Body of pancreas (tissue), 4 donors: Measurements from ENCODE around the gene FAM20C. TPM values are rescaled to one million over a fixed set of nuclear protein-coding genes. Genes with fewer than 3 reads are reported as not detected.

Experiments used
- ATAC-seq: fragments of 150-250 bp; one replicate; pipeline ENCODE4 v1.9.1; 2016
- DNase-seq, 4 donors: peaks; one replicate each; pipeline ENCODE4 v3.0.0-alpha.2; 2019
- H3K27ac ChIP-seq, 4 donors: fragments of 200-600 bp; sonication (generic); 1 replicate in 3 of 4; 2 replicates in 1 of 4; pipeline versions ENCODE4 v1.5.1 to v1.6.1; 2016 to 2019; ENCODE audit warnings: mild to moderate bottlenecking in 1 of 4, mixed read lengths in 1 of 4, moderate library complexity in 1 of 4
- H3K27me3 ChIP-seq, 2 donors: fragments of 200-600 bp; sonication (generic); one replicate each; pipeline ENCODE4 v1.6.0; 2016; ENCODE audit warnings: mild to moderate bottlenecking in 1 of 2
- H3K36me3 ChIP-seq, 2 donors: fragments of 200-600 bp; sonication (generic); replicated peaks in 1 of 2; 2 replicates each; pipeline ENCODE4 v1.5.1; 2016; ENCODE audit warnings: low read depth in 2 of 2; ENCODE audit not compliant: insufficient read depth in 1 of 2
- H3K4me1 ChIP-seq: fragments of 200-600 bp; sonication (generic); one replicate; pipeline ENCODE4 v1.6.0; 2016
- H3K4me3 ChIP-seq, 2 donors: fragments of 200-600 bp; sonication (generic); 1 replicate in 1 of 2; 2 replicates in 1 of 2; pipeline ENCODE4 v1.5.1; 2016 to 2019
- H3K9me3 ChIP-seq, 3 donors: fragments of 200-600 bp; sonication (generic); 1 replicate in 2 of 3; 2 replicates in 1 of 3; pipeline ENCODE4 v1.5.1; 2016
- CTCF ChIP-seq, 7 experiments: fragments of 450-650 bp in 4 of 7; fragments of 200-600 bp in 3 of 7; sonication (generic) in 3 of 7; IDR thresholded peaks; one replicate each; pipeline ENCODE4 v1.5.1; 2016 to 2019; ENCODE audit warnings: antibody characterized with exemption in 7 of 7
- POLR2A ChIP-seq, 3 donors: fragments of 450-650 bp; IDR thresholded peaks; one replicate each; pipeline ENCODE4 v1.6.1; 2016; ENCODE audit warnings: antibody characterized with exemption in 3 of 3, mild to moderate bottlenecking in 2 of 3
- WGBS, 2 donors: methylation state at CpG; one replicate each; pipeline ENCODE4 v1.1.5; 2017; 5-methylcytosine and 5-hydroxymethylcytosine counted together
- intact Hi-C: fragments of 100-400 bp; cut with DNase I; formaldehyde crosslinking; loops from one replicate; pipeline ENCODE4 v1.15.1; 2023
- total RNA-seq, 2 donors: library from RNA; depleted of rRNA; stranded (reverse); fragments of >200 nt; gene quantifications; one replicate each; pipeline ENCODE4 v1.1.0, GENCODE V29; 2016

Gene FAM20C
- total RNA-seq, 2 donors from 2014 or later = 12.7 to 26.0 TPM

DNA sequence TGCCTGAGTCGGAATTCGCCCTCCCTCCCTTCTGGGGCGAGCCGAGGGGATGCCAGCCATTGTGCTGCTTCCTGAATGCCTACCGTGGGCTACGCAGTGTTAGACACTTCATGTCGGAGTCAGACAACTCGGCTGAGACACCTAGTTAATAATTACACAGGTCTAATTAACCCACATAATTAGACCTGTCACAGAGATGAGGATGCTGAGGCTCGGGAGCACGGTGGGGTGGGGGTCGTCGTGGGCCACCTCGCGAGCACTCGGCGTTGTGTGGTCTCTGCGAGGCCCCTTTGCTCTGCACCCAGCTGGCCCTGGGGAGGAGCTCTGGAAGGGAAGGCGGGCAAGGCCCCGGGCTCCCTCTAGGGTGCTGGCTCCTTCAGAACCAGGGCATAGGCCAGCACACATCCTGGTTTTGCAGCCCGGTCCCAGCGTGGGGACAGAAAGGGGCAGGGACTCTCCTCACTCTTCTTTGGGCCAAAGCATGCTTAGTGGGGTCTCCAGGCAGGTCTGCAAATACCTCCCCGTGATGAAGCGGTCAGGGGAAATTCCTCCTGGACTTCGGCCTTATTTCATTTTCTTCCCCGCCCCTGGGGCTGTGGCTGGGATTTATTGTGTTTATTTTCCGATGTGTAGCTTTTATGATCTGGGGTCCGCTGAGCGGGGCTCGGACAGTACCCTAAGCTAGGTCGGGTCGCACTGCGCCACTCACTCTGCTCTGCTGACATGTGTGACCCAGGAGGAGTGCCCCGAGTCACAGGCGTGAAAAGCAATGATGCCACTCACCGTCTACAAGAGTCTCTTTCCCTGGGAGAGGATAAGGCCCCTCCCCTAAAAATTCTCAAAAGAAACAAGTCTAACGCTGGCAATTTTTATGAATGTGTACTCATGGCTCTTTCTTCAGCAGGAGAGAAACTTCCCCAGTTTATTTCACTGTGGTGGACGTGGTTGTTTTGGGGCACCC is 92.7 kb downstream of the FAM20C start:
- peaks cover 6% of the 10 kb centered on the region for H3K4me1 ChIP-seq
- intact Hi-C loops = no loop called here
- no peak overlapping the region for H3K27ac ChIP-seq
- ATAC-seq = no peak
- 53 to 58% methylated on average over 25 to 37 of the region's 37 CpGs for WGBS, 2 donors
- no peak for DNase-seq
- TF ChIP-seq CTCF (IDR thresholded peaks at IDR 0.05) (no peak), POLR2A (IDR thresholded peaks at IDR 0.05) (no peak)
- no peaks in the 10 kb centered on the region for H3K36me3 ChIP-seq
- no peak overlapping the region for H3K4me3 ChIP-seq
- H3K9me3 ChIP-seq = no peaks in the 10 kb centered on the region
- H3K27me3 ChIP-seq = peaks cover 0 to 14% of the 10 kb centered on the region in 2 donors

- 58 to 75% methylated on average over 14 to 16 of the region's 16 CpGs for WGBS, 2 donors
- Histone ChIP-seq H3K4me3 (no peak overlapping the region), H3K27me3 (peaks cover 0 to 19% of the 10 kb centered on the region in 2 donors), H3K4me1 (peaks cover 13% of the 10 kb centered on the region), H3K27ac (no peak overlapping the region), H3K36me3 (no peaks in the 10 kb centered on the region), H3K9me3 (no peaks in the 10 kb centered on the region)
- intact Hi-C loops = no loop called here
- ATAC-seq (no peak), DNase-seq (no peak)
- TF ChIP-seq POLR2A (IDR thresholded peaks at IDR 0.05) (no peak), CTCF (IDR thresholded peaks at IDR 0.05) (no peak)
These were observed 93.4 kb downstream of the FAM20C start for GRCh38 chr7:285731-286130.

- Histone ChIP-seq H3K4me1 (peaks cover 15% of the 10 kb centered on the region), H3K4me3 (no peak overlapping the region), H3K27ac (no peak overlapping the region), H3K9me3 (no peaks in the 10 kb centered on the region), H3K27me3 (peaks cover 0 to 20% of the 10 kb centered on the region in 2 donors), H3K36me3 (no peaks in the 10 kb centered on the region)
- ATAC-seq (no peak), DNase-seq (no peak)
- TF ChIP-seq POLR2A (IDR thresholded peaks at IDR 0.05) (no peak), CTCF (IDR thresholded peaks at IDR 0.05) (no peak)
- intact Hi-C loops = no loop called here
- WGBS, 2 donors = 74 to 75% methylated on average over 18 of the region's 18 CpGs
These were observed 93.9 kb downstream of the FAM20C start for GRCh38 chr7:286266-286665.

- H3K27ac ChIP-seq = no peak overlapping the region
- no peaks in the 10 kb centered on the region for H3K9me3 ChIP-seq
- TF ChIP-seq POLR2A (IDR thresholded peaks at IDR 0.05) (no peak), CTCF (IDR thresholded peaks at IDR 0.05) (no peak)
- 60 to 78% methylated on average over 14 of the region's 14 CpGs for WGBS, 2 donors
- H3K27me3 ChIP-seq = peaks cover 0 to 27% of the 10 kb centered on the region in 2 donors
- intact Hi-C loops = no loop called here
- H3K4me3 ChIP-seq = no peak overlapping the region
- peaks cover 15% of the 10 kb centered on the region for H3K4me1 ChIP-seq
- H3K36me3 ChIP-seq = no peaks in the 10 kb centered on the region
- DNase-seq = no peak
- ATAC-seq = no peak
These were observed 96.3 kb downstream of the FAM20C start for GRCh38 chr7:288671-289101.
